ENCODE results near the gene TLE4. TPM values are rescaled to one million over a fixed set of nuclear protein-coding genes. Genes with fewer than 3 reads are reported as not detected.

Gene TLE4
- polyA plus RNA-seq, 3 donors, result 21.0 to 107 (median 21.7) TPM

DNA sequence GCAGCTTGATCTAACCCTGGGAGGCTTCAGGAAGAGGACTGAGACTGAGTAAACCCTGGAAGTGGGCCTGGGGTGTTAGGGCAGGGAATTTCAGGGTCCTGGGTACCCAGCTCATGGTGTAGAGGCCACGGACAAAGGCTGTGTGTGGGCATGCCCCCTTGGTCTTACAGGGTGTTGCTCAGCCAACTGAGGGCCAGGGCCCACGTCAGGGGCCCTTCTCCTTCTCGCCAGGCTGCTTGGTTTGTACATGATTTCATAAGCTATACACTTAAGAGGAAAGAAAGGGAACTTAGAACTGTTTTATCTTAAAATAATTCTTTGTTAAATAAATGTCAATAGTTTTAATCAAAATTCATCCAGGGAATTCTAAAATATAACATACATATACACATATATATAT lies 95.4 kb downstream of the TLE4 start:
- Mint-ChIP-seq H3K36me3 (peaks cover 49 to 69% of the 10 kb centered on the region in 2 donors), H3K4me1 (peaks cover 38% of the 10 kb centered on the region)

DNA sequence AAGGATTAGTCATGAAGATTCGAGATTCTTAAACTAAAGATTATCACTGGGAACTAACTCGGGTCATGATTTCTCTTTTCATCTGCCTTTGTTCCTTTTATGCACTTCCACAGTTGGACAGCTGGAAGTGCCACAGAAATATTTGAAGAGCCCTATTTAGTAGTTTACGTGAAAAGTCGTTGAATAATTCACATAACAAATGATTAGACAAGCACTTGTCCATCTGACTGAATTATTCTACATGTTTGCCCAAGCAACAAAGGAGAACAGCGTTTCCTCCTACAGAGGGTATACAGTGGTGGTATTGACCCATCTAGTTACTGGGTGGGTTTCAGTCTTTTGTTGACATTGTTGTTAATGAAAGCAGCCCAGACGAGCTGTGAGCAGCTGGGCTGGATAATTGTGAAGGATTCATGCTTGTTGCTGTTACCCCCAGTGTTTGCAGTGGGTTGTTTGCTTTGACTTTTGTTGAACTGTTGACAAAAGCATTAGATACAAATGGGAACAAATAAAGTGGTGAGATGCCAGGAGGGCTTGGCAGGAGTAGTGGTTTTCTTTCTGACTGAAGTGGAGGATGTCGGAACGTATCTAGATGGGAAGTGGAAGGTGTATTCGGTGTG lies 96.2 kb downstream of the TLE4 start:
- TF ChIP-seq, protein P1, sequence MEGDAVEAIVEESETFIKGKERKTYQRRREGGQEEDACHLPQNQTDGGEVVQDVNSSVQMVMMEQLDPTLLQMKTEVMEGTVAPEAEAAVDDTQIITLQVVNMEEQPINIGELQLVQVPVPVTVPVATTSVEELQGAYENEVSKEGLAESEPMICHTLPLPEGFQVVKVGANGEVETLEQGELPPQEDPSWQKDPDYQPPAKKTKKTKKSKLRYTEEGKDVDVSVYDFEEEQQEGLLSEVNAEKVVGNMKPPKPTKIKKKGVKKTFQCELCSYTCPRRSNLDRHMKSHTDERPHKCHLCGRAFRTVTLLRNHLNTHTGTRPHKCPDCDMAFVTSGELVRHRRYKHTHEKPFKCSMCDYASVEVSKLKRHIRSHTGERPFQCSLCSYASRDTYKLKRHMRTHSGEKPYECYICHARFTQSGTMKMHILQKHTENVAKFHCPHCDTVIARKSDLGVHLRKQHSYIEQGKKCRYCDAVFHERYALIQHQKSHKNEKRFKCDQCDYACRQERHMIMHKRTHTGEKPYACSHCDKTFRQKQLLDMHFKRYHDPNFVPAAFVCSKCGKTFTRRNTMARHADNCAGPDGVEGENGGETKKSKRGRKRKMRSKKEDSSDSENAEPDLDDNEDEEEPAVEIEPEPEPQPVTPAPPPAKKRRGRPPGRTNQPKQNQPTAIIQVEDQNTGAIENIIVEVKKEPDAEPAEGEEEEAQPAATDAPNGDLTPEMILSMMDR (IDR thresholded peaks at IDR 0.05), result no peak
- no peak for DNase-seq
- no peaks in the 10 kb centered on the region for H3K27me3 ChIP-seq (ENCODE audit: control insufficient read depth in 2 of 2, insufficient read depth in 2 of 2, low read length in 2 of 2)
- Mint-ChIP-seq H3K27me3 (ENCODE audit: low read depth in 3 of 3) (no peaks in the 10 kb centered on the region), H3K27ac (peak overlapping the region in 1 of 7 donors; percentile 33), H3K4me1 (peaks cover 31% of the 10 kb centered on the region), H3K36me3 (peaks cover 56 to 77% of the 10 kb centered on the region in 2 donors), H3K9me3 (no peaks in the 10 kb centered on the region), H3K4me3 (no peak overlapping the region)
- H3K4me3 ChIP-seq (replicated peaks in 1 of 3; ENCODE audit: low read depth in 2 of 3, low read length in 3 of 3), result no peak overlapping the region
- peaks cover 73% of the 10 kb centered on the region for H3K79me2 ChIP-seq (ENCODE audit: insufficient read depth, low read length)
- H2AFZ ChIP-seq (ENCODE audit: insufficient read depth, low read depth, low read length, poor library complexity, severe bottlenecking), result no peak overlapping the region
- peaks cover 14 to 55% of the 10 kb centered on the region in 2 donors for H3K36me3 ChIP-seq (replicated peaks in 1 of 2; ENCODE audit: control insufficient read depth in 1 of 2, insufficient read depth in 2 of 2, low read length in 2 of 2)
- intact Hi-C loops (cut with micrococcal nuclease), result no loop called here
- H3K4me2 ChIP-seq (replicated peaks; ENCODE audit: extremely low read depth, low read length, poor library complexity, severe bottlenecking), result no peak overlapping the region
- WGBS (ENCODE audit: insufficient coverage), result 86% methylated on average over 5 of the region's 9 CpGs
- no peaks in the 10 kb centered on the region for H3K9me3 ChIP-seq (replicated peaks in 1 of 2; ENCODE audit: control insufficient read depth in 1 of 2, insufficient read depth in 1 of 2, low read length in 2 of 2)
- H3K4me1 ChIP-seq (ENCODE audit: control insufficient read depth in 1 of 2, insufficient read depth in 2 of 2, low read length in 2 of 2), result peaks cover 8 to 12% of the 10 kb centered on the region in 2 donors
- no peak overlapping the region for H3K9ac ChIP-seq (ENCODE audit: insufficient read depth, low read length, poor library complexity, severe bottlenecking)
- peaks cover 97% of the 10 kb centered on the region for H4K20me1 ChIP-seq (ENCODE audit: insufficient read depth, low read length)
- H3K27ac ChIP-seq (ENCODE audit: low read depth in 1 of 2, low read length in 2 of 2), result peak overlapping the region in 1 of 2 donors; percentile 42

More for the DNA sequence above, 95.4 kb downstream of the TLE4 start:
- peaks cover 14 to 48% of the 10 kb centered on the region in 2 donors for H3K36me3 ChIP-seq (replicated peaks in 1 of 2; ENCODE audit: control insufficient read depth in 1 of 2, insufficient read depth in 2 of 2, low read length in 2 of 2)
- peaks cover 8 to 12% of the 10 kb centered on the region in 2 donors for H3K4me1 ChIP-seq (ENCODE audit: control insufficient read depth in 1 of 2, insufficient read depth in 2 of 2, low read length in 2 of 2)
- peaks cover 78% of the 10 kb centered on the region for H3K79me2 ChIP-seq (ENCODE audit: insufficient read depth, low read length)
- no peaks in the 10 kb centered on the region for H3K9me3 Mint-ChIP-seq
- H3K27me3 Mint-ChIP-seq (ENCODE audit: low read depth in 3 of 3), result no peaks in the 10 kb centered on the region
- peak overlapping the region in 6 of 7 donors; percentile 26 to 79 (median 66) for H3K27ac Mint-ChIP-seq
- no peak overlapping the region for H3K4me2 ChIP-seq (replicated peaks; ENCODE audit: extremely low read depth, low read length, poor library complexity, severe bottlenecking)
- H3K4me3 ChIP-seq (replicated peaks in 1 of 3; ENCODE audit: low read depth in 2 of 3, low read length in 3 of 3), result no peak overlapping the region
- intact Hi-C loops (cut with micrococcal nuclease), result no loop called here
- no peak overlapping the region for H3K4me3 Mint-ChIP-seq
- peaks cover 95% of the 10 kb centered on the region for H4K20me1 ChIP-seq (ENCODE audit: insufficient read depth, low read length)
- WGBS (ENCODE audit: insufficient coverage), result 100% methylated on average over 1 of the region's 3 CpGs
- peak overlapping the region in 1 of 2 donors; percentile 66 for H3K27ac ChIP-seq (ENCODE audit: low read depth in 1 of 2, low read length in 2 of 2)
- H3K9me3 ChIP-seq (replicated peaks in 1 of 2; ENCODE audit: control insufficient read depth in 1 of 2, insufficient read depth in 1 of 2, low read length in 2 of 2), result no peaks in the 10 kb centered on the region
- TF ChIP-seq, protein P1 (IDR thresholded peaks at IDR 0.05), result no peak
- DNase-seq, result peak in 1 of 3 donors; percentile 22
- no peaks in the 10 kb centered on the region for H3K27me3 ChIP-seq (ENCODE audit: control insufficient read depth in 2 of 2, insufficient read depth in 2 of 2, low read length in 2 of 2)
- H3K9ac ChIP-seq (ENCODE audit: insufficient read depth, low read length, poor library complexity, severe bottlenecking), result no peak overlapping the region
- no peak overlapping the region for H2AFZ ChIP-seq (ENCODE audit: insufficient read depth, low read depth, low read length, poor library complexity, severe bottlenecking)

Data from CD14-positive monocyte (primary cell).